CD4-positive, alpha-beta T cell (primary cell): Measurements from ENCODE around the gene NMT2. TPM values are rescaled to one million over a fixed set of nuclear protein-coding genes. Genes with fewer than 3 reads are reported as not detected.

Experiments
- ATAC-seq: fragments of 200-7000 bp; cut with Tn5 transposase; one replicate; pipeline ENCODE4 v1.10.0; 2022; ENCODE audit warnings: mild to moderate bottlenecking; ENCODE audit not compliant: poor library complexity
- CTCF ChIA-PET: fragments of 350-600 bp; sonication (Branson Sonifier 250); formaldehyde crosslinking; loops from one replicate; lab custom pipeline; 2021; ENCODE audit warnings: antibody characterized with exemption, inconsistent platforms; lab: Charles Lee
- POLR2A ChIA-PET: fragments of 350-600 bp; sonication (Branson Sonifier 250); formaldehyde crosslinking; loops from one replicate; lab custom pipeline; 2021; ENCODE audit warnings: antibody characterized with exemption, inconsistent platforms; lab: Charles Lee
- DNase-seq, 14 experiments: peaks; one replicate each; pipeline ENCODE4 v3.0.0-alpha.2; 2013 to 2020; ENCODE audit warnings: mixed read lengths in 2 of 14
- H3K27ac ChIP-seq, 2 donors: one replicate each; pipeline versions ENCODE4 v1.5.1 to v1.7.0; 2013; ENCODE audit warnings: low read length in 2 of 2, low read depth in 1 of 2, mild to moderate bottlenecking in 1 of 2
- H3K27me3 ChIP-seq, 2 experiments: 1 replicate in 1 of 2; 2 replicates in 1 of 2; pipeline versions ENCODE4 v1.6.1 to v1.7.0; 2013; ENCODE audit warnings: low read length in 2 of 2, control low read depth in 1 of 2, mild to moderate bottlenecking in 1 of 2, moderate library complexity in 1 of 2; ENCODE audit not compliant: insufficient read depth in 2 of 2, control insufficient read depth in 1 of 2
- H3K36me3 ChIP-seq: one replicate; pipeline ENCODE4 v1.6.1; 2013; ENCODE audit warnings: low read length, control low read depth; ENCODE audit not compliant: insufficient read depth
- H3K4me1 ChIP-seq: one replicate; pipeline ENCODE4 v1.6.1; 2013; ENCODE audit warnings: low read length, control low read depth; ENCODE audit not compliant: insufficient read depth
- H3K4me3 ChIP-seq: one replicate; pipeline ENCODE4 v1.5.1; 2013; ENCODE audit warnings: mild to moderate bottlenecking, low read length, moderate library complexity
- H3K9me3 ChIP-seq, 2 experiments: 1 replicate in 1 of 2; 2 replicates in 1 of 2; pipeline versions ENCODE4 v1.6.1 to v1.7.0; 2013; ENCODE audit warnings: low read length in 2 of 2, mild to moderate bottlenecking in 2 of 2, control low read depth in 1 of 2, moderate library complexity in 1 of 2; ENCODE audit not compliant: control insufficient read depth in 1 of 2, insufficient read depth in 1 of 2
- H3K27ac Mint-ChIP-seq: one replicate; pipeline ENCODE4 v1.8.0; 2020; ENCODE audit warnings: mixed read lengths
- H3K27me3 Mint-ChIP-seq: one replicate; pipeline ENCODE4 v1.8.0; 2021; ENCODE audit warnings: mixed read lengths
- H3K36me3 Mint-ChIP-seq: one replicate; pipeline ENCODE4 v1.8.0; 2021; ENCODE audit warnings: low read depth, mixed read lengths
- H3K4me1 Mint-ChIP-seq: one replicate; pipeline ENCODE4 v1.8.0; 2021; ENCODE audit warnings: low read depth, mixed read lengths
- H3K4me3 Mint-ChIP-seq: one replicate; pipeline ENCODE4 v1.8.0; 2020; ENCODE audit warnings: mild to moderate bottlenecking, mixed read lengths
- H3K9me3 Mint-ChIP-seq: one replicate; pipeline ENCODE4 v1.8.0; 2020; ENCODE audit warnings: mixed read lengths
- intact Hi-C, 2 experiments: fragments of 100-400 bp; cut with DNase I in 1 of 2; cut with micrococcal nuclease in 1 of 2; formaldehyde crosslinking; loops; one replicate each; pipeline versions ENCODE4 v1.15.1 to v1.9.0; 2023 to 2025; cut with DNase I, micrococcal nuclease
- total RNA-seq, 174 experiments: library from RNA in 2 of 174; stranded (reverse) in 2 of 174; gene quantifications; one replicate each; pipeline ENCODE4 v1.2.3 and lab custom pipeline; 2021 to 2026
- TF ChIP-seq, protein P1 (sequence below): fragments of 200-600 bp; IDR thresholded peaks from one replicate; pipeline ENCODE4 v1.8.0; 2022; ENCODE audit warnings: antibody characterized with exemption, mild to moderate bottlenecking

The NMT2 gene
- total RNA-seq, 2 experiments from 2014 or later: 23.4 to 28.1 TPM

DNA sequence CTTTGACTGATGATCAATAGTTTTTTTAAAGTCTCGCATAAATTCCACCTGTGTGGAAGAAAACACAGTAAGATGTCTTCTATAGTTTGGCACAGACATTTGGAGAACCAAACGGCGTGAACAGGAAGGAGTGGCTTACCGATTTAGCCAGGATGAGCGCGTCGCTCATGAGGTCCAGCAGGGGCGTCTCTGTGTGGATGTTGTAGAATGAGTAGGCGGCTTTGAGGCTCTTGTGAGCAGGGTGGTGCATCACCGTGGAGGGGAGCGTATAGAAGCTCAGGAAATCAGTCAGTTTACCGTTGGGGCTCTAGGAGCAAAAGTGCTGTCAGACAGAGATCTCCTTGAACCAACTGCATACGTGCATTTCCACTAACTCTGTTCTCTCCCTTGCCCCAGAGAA is 55.8 kb downstream of the NMT2 start:
- peaks cover 44% of the 10 kb centered on the region for H3K36me3 Mint-ChIP-seq
- no peaks in the 10 kb centered on the region for H3K9me3 ChIP-seq
- TF ChIP-seq, protein P1, sequence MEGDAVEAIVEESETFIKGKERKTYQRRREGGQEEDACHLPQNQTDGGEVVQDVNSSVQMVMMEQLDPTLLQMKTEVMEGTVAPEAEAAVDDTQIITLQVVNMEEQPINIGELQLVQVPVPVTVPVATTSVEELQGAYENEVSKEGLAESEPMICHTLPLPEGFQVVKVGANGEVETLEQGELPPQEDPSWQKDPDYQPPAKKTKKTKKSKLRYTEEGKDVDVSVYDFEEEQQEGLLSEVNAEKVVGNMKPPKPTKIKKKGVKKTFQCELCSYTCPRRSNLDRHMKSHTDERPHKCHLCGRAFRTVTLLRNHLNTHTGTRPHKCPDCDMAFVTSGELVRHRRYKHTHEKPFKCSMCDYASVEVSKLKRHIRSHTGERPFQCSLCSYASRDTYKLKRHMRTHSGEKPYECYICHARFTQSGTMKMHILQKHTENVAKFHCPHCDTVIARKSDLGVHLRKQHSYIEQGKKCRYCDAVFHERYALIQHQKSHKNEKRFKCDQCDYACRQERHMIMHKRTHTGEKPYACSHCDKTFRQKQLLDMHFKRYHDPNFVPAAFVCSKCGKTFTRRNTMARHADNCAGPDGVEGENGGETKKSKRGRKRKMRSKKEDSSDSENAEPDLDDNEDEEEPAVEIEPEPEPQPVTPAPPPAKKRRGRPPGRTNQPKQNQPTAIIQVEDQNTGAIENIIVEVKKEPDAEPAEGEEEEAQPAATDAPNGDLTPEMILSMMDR: no peak
- DNase-seq (no peak), ATAC-seq (peak; percentile 73)
- ChIA-PET CTCF (no interaction called here), POLR2A (no interaction called here)
- no peak overlapping the region for H3K4me3 ChIP-seq
- no peaks in the 10 kb centered on the region for H3K4me1 ChIP-seq
- H3K9me3 Mint-ChIP-seq: no peaks in the 10 kb centered on the region
- H3K36me3 ChIP-seq: peaks cover 72% of the 10 kb centered on the region
- no peaks in the 10 kb centered on the region for H3K27me3 ChIP-seq
- intact Hi-C loops: no loop called here
- no peaks in the 10 kb centered on the region for H3K27me3 Mint-ChIP-seq
- no peak overlapping the region for H3K27ac ChIP-seq
- H3K27ac Mint-ChIP-seq: peak overlapping the region; percentile 75
- peaks cover 9% of the 10 kb centered on the region for H3K4me1 Mint-ChIP-seq
- H3K4me3 Mint-ChIP-seq: no peak overlapping the region

DNA sequence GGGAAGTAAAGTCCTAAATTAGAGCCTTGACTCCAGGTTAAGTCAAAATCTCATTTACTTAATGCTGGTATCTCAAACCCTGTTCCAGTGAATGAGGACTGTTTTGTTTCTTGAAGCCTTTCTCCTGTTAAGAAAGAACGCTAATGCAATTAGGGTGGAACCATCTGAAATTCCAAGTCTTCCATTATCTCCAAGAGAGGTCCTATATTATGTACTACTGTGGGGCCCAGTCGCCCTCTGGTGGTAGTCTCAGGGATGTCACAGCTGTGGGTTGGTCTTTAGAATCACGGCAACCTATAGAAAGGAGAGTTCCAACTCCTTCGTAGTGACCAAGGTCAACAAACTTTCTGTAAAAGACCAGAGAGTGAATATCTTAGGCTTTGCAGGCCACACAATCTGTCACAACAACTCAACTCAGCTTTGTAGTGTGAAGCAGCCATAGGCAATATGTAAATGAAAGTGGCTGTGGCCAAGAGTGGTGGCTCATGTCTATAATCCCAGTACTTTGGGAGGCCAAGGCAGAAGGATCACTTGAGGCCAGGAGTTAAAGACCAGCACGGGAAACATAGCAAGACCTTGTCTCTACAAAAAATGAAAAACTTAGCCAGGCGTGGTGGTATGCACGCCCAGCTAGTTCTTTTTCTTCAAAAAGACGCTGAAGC is 62.0 kb downstream of the NMT2 start:
- intact Hi-C loops: loop anchor here (1.0 to 10.0 kb wide), 9 partner anchors 56 to 910 kb away; partner anchors contain the start of gene FAM171A1 (in 2 of the 2)
- POLR2A ChIA-PET: interaction anchor here (0.7 to 1.2 kb wide), 4 partner anchors 9 to 120 kb away, joined by 3 to 6 read pairs (median 4); partner anchors contain the start of genes NMT2 and RPP38

DNA sequence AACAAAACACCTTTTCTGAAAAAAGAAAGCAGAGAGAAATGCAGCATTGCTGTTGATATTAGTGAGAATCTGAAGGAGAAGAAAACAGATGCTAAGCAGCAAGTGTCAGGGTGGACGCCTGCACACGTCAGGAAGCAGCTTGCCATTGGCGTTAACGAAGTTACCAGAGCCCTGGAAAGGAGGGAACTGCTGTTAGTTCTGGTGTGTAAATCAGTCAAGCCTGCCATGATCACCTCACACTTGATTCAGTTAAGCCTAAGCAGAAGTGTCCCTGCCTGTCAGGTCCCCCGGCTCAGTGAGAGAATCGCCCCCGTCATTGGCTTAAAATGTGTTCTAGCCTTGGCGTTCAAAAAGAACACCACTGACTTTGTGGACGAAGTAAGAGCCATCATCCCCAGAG is 65.0 kb downstream of the NMT2 start:
- intact Hi-C loops: loop anchor here (10.0 kb wide), 2 partner anchors 271 to 609 kb away; partner anchors contain the start of gene FAM171A1 (in 1 of the 2)
- POLR2A ChIA-PET: no interaction called here
- ATAC-seq: no peak
- CTCF ChIA-PET: no interaction called here
- Histone ChIP-seq H3K27me3 (no peaks in the 10 kb centered on the region), H3K4me3 (no peak overlapping the region), H3K27ac (no peak overlapping the region), H3K9me3 (no peaks in the 10 kb centered on the region), H3K36me3 (peaks cover 64% of the 10 kb centered on the region), H3K4me1 (peaks cover 29% of the 10 kb centered on the region)
- Mint-ChIP-seq H3K36me3 (peaks cover 79% of the 10 kb centered on the region), H3K9me3 (no peaks in the 10 kb centered on the region), H3K4me1 (peaks cover 27% of the 10 kb centered on the region), H3K4me3 (no peak overlapping the region), H3K27me3 (no peaks in the 10 kb centered on the region), H3K27ac (no peak overlapping the region)
- TF ChIP-seq, protein P1: no peak
- no peak for DNase-seq

More for the DNA sequence above, 62.0 kb downstream of the NMT2 start:
- TF ChIP-seq, protein P1: peak; percentile 94
- Mint-ChIP-seq H3K9me3 (no peaks in the 10 kb centered on the region), H3K4me3 (no peak overlapping the region), H3K36me3 (peaks cover 79% of the 10 kb centered on the region), H3K4me1 (peaks cover 8% of the 10 kb centered on the region), H3K27me3 (no peaks in the 10 kb centered on the region), H3K27ac (peak overlapping the region; percentile 63)
- Histone ChIP-seq H3K9me3 (no peaks in the 10 kb centered on the region), H3K27ac (no peak overlapping the region), H3K27me3 (no peaks in the 10 kb centered on the region), H3K4me1 (peaks cover 6% of the 10 kb centered on the region), H3K36me3 (peaks cover 67% of the 10 kb centered on the region), H3K4me3 (no peak overlapping the region)
- DNase-seq (peak; percentile 43 to 83 (median 59)), ATAC-seq (peak; percentile 96)
- CTCF ChIA-PET: interaction anchor here (0.6 to 1.3 kb wide), 10 partner anchors 9 to 158 kb away, joined by 3 to 5 read pairs (median 3); partner anchors contain the start of genes NMT2 and RPP38
